Measurements from ENCODE around the gene FBP2.

The FBP2 gene

GRCh38 chr9:94511955-94512265 is 81.7 kb downstream of the FBP2 start:
- DNase-seq (ENCODE audit: low read depth), result no peak
- no peak overlapping the region for H3K4me3 ChIP-seq (ENCODE audit: low read depth, low read length)
- no peak for TF ChIP-seq CTCF (IDR thresholded peaks at IDR 0.05; ENCODE audit: control insufficient read depth, extremely low read depth, insufficient read depth)

DNA sequence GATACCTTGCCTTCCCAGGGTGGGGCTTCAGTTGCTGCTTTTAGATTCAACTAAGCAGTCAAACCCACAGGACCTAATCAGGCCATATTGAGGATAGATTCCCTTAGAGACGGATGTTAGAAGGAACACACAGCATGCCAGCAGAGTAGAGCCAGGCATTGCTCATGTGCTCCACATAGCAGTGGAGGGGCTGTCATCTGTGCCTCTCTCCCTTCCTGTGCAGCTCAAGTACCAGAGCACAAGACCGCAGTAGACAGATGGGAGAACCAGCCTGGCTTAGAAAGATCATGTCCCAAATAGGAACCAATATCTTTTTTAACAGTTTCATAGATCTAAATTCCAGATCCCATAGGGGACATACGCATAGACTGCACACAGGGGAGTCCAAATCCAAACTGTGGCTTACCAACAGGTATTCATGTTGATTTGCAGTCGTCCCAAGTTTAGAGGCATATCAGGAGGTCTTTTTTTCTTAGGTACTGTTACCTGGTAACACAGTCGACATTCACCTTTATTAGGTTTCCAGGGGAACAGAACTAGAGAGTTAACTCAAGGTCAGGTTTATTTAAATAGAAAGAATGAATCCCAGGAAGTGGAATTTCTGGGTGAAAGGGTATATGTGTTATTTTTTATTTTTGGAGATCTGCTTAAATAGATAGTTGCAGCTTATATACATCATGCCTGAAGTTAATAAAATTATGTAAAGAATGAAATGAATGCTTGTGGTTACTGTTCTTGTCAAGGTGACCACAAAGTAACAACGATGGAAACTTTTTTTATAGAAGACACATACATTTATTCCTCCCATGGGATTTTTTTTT is 82.3 kb downstream of the FBP2 start:
- TF ChIP-seq CTCF (IDR thresholded peaks at IDR 0.05; ENCODE audit: control insufficient read depth, extremely low read depth, insufficient read depth), result no peak
- no peak for DNase-seq (ENCODE audit: low read depth)
- no peak overlapping the region for H3K4me3 ChIP-seq (ENCODE audit: low read depth, low read length)
